HepG2 (cell line): Measurements from ENCODE around the gene CTDSP2. TPM values are rescaled to one million over a fixed set of nuclear protein-coding genes. Genes with fewer than 3 reads are reported as not detected.

Experiments used
- ATAC-seq: fragments of 200-7000 bp; cut with Tn5 transposase; 3 replicates; pipeline ENCODE4 v1.9.1; 2020; ENCODE audit warnings: mild to moderate bottlenecking, moderate library complexity
- BruUV-seq: library from RNA; stranded (reverse); fragments of 400-500 nt; replicated peaks from 2 replicates; lab custom pipeline; 2021; lab: Mats Ljungman, UMichigan
- CTCF ChIA-PET: fragments of 300-600 bp; formaldehyde crosslinking; extraction: SDS; loops from one replicate; lab custom pipeline; 2021; ENCODE audit warnings: low total read pairs, inconsistent platforms, low intra/inter-chr PET ratio; lab: Yijun Ruan, JAX
- POLR2A ChIA-PET: fragments of 350-600 bp; sonication (Branson Sonifier 250); formaldehyde crosslinking; loops from one replicate; lab custom pipeline; 2020; ENCODE audit warnings: antibody characterized with exemption, inconsistent platforms; lab: Yijun Ruan, JAX
- DNase-seq: peaks from one replicate; pipeline ENCODE4 v3.0.0-alpha.2; 2015; ENCODE audit warnings: low spot score
- FAIRE-seq: peaks from 3 replicates; lab custom pipeline; 2011; peaks lifted over from hg19 to GRCh38; lab: Jason Lieb, UNC
- H2AFZ ChIP-seq: one replicate; pipeline ENCODE4 v1.6.1; 2011; ENCODE audit warnings: low read length, inconsistent platforms
- H3K27ac ChIP-seq: fragments of 300-600 bp; 3 replicates; pipeline ENCODE4 v1.8.0; 2011; ENCODE audit warnings: mixed run types, mild to moderate bottlenecking, mixed read lengths, low read length, inconsistent platforms; ENCODE audit not compliant: insufficient read depth; ENCODE audit errors: extremely low read length
- H3K27me3 ChIP-seq, 2 experiments: fragments of 200-600 bp in 1 of 2; 2 replicates in 1 of 2; 3 replicates in 1 of 2; pipeline versions ENCODE4 v1.6.0 to v1.8.0; 2011; ENCODE audit warnings: low read length in 2 of 2, mild to moderate bottlenecking in 2 of 2, moderate library complexity in 2 of 2, inconsistent platforms in 1 of 2; ENCODE audit not compliant: insufficient read depth in 2 of 2, control insufficient read depth in 1 of 2
- H3K36me3 ChIP-seq, 2 experiments: fragments of 200-600 bp in 1 of 2; replicated peaks in 1 of 2; 2 replicates in 1 of 2; 3 replicates in 1 of 2; pipeline versions ENCODE4 v1.5.1 to v1.8.0; 2011; ENCODE audit warnings: low read length in 2 of 2, inconsistent platforms in 1 of 2; ENCODE audit not compliant: insufficient read depth in 2 of 2, control insufficient read depth in 1 of 2
- H3K4me1 ChIP-seq: 2 replicates; pipeline ENCODE4 v1.5.1; 2012; ENCODE audit warnings: low read length, inconsistent platforms; ENCODE audit not compliant: insufficient read depth
- H3K4me2 ChIP-seq: 2 replicates; pipeline ENCODE4 v1.6.0; 2011; ENCODE audit warnings: low read depth, low read length, inconsistent platforms
- H3K4me3 ChIP-seq, 3 experiments: fragments of 200-600 bp in 1 of 3; sonication (generic), shearing (Covaris generic) in 1 of 3; replicated peaks in 1 of 3; 2 replicates each; pipeline ENCODE4 v1.5.1; 2011 to 2016; ENCODE audit warnings: low read length in 3 of 3, inconsistent platforms in 2 of 3, low read depth in 2 of 3, mild to moderate bottlenecking in 2 of 3, control low read depth in 1 of 3, mixed read lengths in 1 of 3; ENCODE audit not compliant: insufficient read depth in 1 of 3
- H3K79me2 ChIP-seq: one replicate; pipeline ENCODE4 v1.6.1; 2011; ENCODE audit warnings: low read length, inconsistent platforms; ENCODE audit not compliant: insufficient read depth
- H3K9ac ChIP-seq: 2 replicates; pipeline ENCODE4 v1.6.0; 2011; ENCODE audit warnings: mild to moderate bottlenecking, low read depth, low read length, inconsistent platforms; ENCODE audit not compliant: insufficient read depth
- H3K9me3 ChIP-seq: 2 replicates; pipeline ENCODE4 v1.5.1; 2012; ENCODE audit warnings: mild to moderate bottlenecking, low read length
- H4K20me1 ChIP-seq: 2 replicates; pipeline ENCODE4 v1.6.0; 2011; ENCODE audit warnings: inconsistent platforms, mild to moderate bottlenecking, low read length, moderate library complexity; ENCODE audit not compliant: insufficient read depth
- MEF2D ChIP-seq: sonication (generic); formaldehyde crosslinking; IDR thresholded peaks from 2 replicates; pipeline ENCODE4 v1.5.1; 2020; ENCODE audit warnings: mild to moderate bottlenecking, missing genetic modification reagents
- NFATC3 ChIP-seq: sonication (generic); formaldehyde crosslinking; IDR thresholded peaks from 2 replicates; pipeline ENCODE4 v1.5.1; 2020; ENCODE audit warnings: mild to moderate bottlenecking, missing genetic modification reagents
- NFIC ChIP-seq: IDR thresholded peaks from 2 replicates; pipeline ENCODE4 v1.6.1; 2012; ENCODE audit warnings: mild to moderate bottlenecking, low read length, inconsistent platforms
- THYN1 ChIP-seq: sonication (generic); formaldehyde crosslinking; IDR thresholded peaks from 2 replicates; pipeline ENCODE4 v1.8.1; 2023; ENCODE audit warnings: low read depth, mild to moderate bottlenecking, moderate library complexity, missing genetic modification reagents, borderline replicate concordance
- ZBTB21 ChIP-seq: sonication (generic); formaldehyde crosslinking; IDR thresholded peaks from 2 replicates; pipeline ENCODE4 v1.4.0; 2020; ENCODE audit warnings: missing genetic modification reagents
- ZBTB42 ChIP-seq: sonication (generic); formaldehyde crosslinking; IDR thresholded peaks from 2 replicates; pipeline ENCODE4 v1.5.0; 2020; ENCODE audit warnings: mild to moderate bottlenecking, missing genetic modification reagents
- ZNF563 ChIP-seq: sonication (generic); formaldehyde crosslinking; IDR thresholded peaks from 2 replicates; pipeline ENCODE4 v1.8.0; 2022; ENCODE audit warnings: mild to moderate bottlenecking, moderate library complexity, missing genetic modification reagents
- ZNF609 ChIP-seq: sonication (generic); formaldehyde crosslinking; IDR thresholded peaks from 2 replicates; pipeline ENCODE4 v1.4.0; 2020; ENCODE audit warnings: mild to moderate bottlenecking, missing genetic modification reagents, borderline replicate concordance
- ZNF777 ChIP-seq: sonication (generic); formaldehyde crosslinking; IDR thresholded peaks from 2 replicates; pipeline ENCODE4 v1.4.0; 2020; ENCODE audit warnings: missing genetic modification reagents
- WGBS: methylation state at CpG from one replicate; pipeline ENCODE4 v1.1.6; 2017; ENCODE audit warnings: low lambda C conversion rate; 5-methylcytosine and 5-hydroxymethylcytosine counted together
- in situ Hi-C: cut with HindIII; loops from 2 replicates; pipeline ENCODE4 v1.10.0; 2017; ENCODE audit warnings: low pct_unique_long_range_greater_than_20kb; ENCODE audit not compliant: extremely low pct_ligation_motif_present
- intact Hi-C: fragments of 100-400 bp; cut with micrococcal nuclease; formaldehyde crosslinking; loops from one replicate; pipeline ENCODE4 v1.10.0; 2022; ENCODE audit not compliant: unreplicated experiment
- polyA plus RNA-seq, 8 experiments: library from polyadenylated mRNA; depleted of rRNA in 3 of 8; stranded (reverse) in 7 of 8; unstranded in 1 of 8; fragments of >200 nt; fragmentation: Illumina TruSeq in 4 of 8; extraction: Trizol in 4 of 8; gene quantifications; 2 replicates each; pipeline versions ENCODE4 v1.2.1 to v1.2.3, GENCODE V29; 2011 to 2016; ENCODE audit warnings: low read depth in 4 of 8, missing spikeins in 1 of 8, mixed read lengths in 1 of 8; ENCODE audit not compliant: insufficient read depth in 1 of 8
- total RNA-seq, 5 experiments: library from RNA; depleted of rRNA; stranded (reverse); fragments of >200 nt; fragmentation: Illumina TruSeq; extraction: Trizol; gene quantifications; 2 replicates each; pipeline ENCODE4 v1.2.3, GENCODE V29; 2016; ENCODE audit warnings: low read depth in 1 of 5

The CTDSP2 gene
- total and polyA plus RNA-seq, 2 of the 13 experiments (the other 11 are each of a cell fraction or from before 2014, with no cell fraction given): 38.1 to 82.5 TPM

DNA sequence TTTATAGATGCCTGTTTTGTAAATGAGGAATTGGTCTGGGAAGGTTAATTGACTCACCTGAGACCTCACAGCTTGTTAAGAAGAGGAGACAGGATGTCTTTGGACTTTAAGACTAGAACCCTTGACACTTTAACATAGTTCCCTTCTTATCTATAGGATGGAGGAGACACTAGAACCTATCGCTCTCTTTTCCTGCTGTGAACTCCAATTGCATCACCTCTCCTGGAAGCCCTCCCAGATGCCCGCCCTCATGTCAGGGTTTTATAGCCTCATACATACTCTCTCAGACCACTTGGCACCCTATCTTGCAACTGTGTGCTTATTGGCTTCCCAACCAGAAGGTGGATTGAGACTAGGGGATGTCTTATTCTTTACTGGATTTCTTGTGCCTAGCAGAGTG, 2.5 kb upstream of the CTDSP2 start:
- Histone ChIP-seq H3K27ac (no peak overlapping the region), H3K4me1 (peaks cover 44% of the 10 kb centered on the region), H3K4me2 (no peak overlapping the region), H2AFZ (no peak overlapping the region), H3K27me3 (peaks cover 0 to 42% of the 10 kb centered on the region in 2 experiments; a peak in 3 of 5 replicates), H3K9ac (no peak overlapping the region), H3K9me3 (no peaks in the 10 kb centered on the region), H4K20me1 (peaks cover 16% of the 10 kb centered on the region), H3K79me2 (peaks cover 19% of the 10 kb centered on the region), H3K36me3 (no peaks in the 10 kb centered on the region; a peak in 1 of 5 replicates), H3K4me3 (no peak overlapping the region)
- intact Hi-C loops: no loop called here
- no TSS peak for BruUV-seq
- WGBS: 8% methylated on average over 2 of the region's 2 CpGs
- ChIA-PET POLR2A (interaction anchor here (5.6 kb wide), 1 partner anchor 47 kb away, joined by 110 read pairs; no protein-coding TSS in a partner anchor), CTCF (no interaction called here)
- in situ Hi-C loops: no loop called here
- FAIRE-seq (no peak), ATAC-seq (no peak), DNase-seq (no peak)
- TF ChIP-seq ZBTB42 (CRISPR knock-in tag) (no peak), MEF2D (CRISPR knock-in tag) (no peak), NFIC (no peak), THYN1 (CRISPR knock-in tag) (no peak), ZNF777 (CRISPR knock-in tag) (no peak), ZNF609 (CRISPR knock-in tag) (no peak), NFATC3 (CRISPR knock-in tag) (no peak), ZNF563 (CRISPR knock-in tag) (no peak), ZBTB21 (CRISPR knock-in tag) (no peak)
